Activated CD4-positive, CD25-positive, alpha-beta regulatory T cell treated with anti-CD3 and anti-CD28 coated beads, Interleukin-2, amount 50 U/mL, for 72 hours (primary cell): ENCODE data around the gene BMI1.

Source experiments
- DNase-seq: peaks from one replicate; pipeline ENCODE4 v3.0.0; 2021

Gene BMI1

GRCh38 chr10:22319980-22320558 lies 830 bp upstream of the BMI1 start:
- no peak for DNase-seq

- DNase-seq, result peak; percentile 73
These were observed 441 bp downstream of the BMI1 start for GRCh38 chr10:22321156-22321923.

- DNase-seq, result no peak
These were observed 1.2 kb downstream of the BMI1 start for GRCh38 chr10:22321924-22322640.

DNA sequence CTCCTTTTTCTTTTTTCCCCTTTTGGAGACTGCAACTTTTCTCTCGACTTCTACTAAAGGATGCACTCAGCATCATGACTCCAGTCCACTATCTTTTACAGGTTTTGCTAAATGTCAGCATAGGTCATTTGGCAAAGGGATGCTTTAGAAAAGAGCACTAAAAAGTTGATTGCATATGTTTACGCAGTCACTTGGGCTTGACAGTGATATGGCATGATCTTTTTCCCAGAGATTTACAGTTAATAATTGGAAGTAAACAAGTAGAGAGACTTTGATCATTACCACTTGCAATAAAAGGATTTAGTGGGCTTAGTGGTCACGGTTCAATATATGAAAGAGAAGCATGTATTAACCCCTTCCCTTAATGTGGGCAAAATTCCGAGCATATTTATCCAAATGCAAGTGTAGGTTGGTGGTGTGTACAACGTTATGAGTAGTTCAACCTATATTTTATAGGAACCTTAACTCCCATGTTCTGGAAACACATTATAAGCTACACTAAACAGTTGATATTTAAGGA lies 1.8 kb downstream of the BMI1 start:
- DNase-seq, result no peak

GRCh38 chr10:22323538-22324305 lies 2.8 kb downstream of the BMI1 start:
- DNase-seq, result no peak

DNA sequence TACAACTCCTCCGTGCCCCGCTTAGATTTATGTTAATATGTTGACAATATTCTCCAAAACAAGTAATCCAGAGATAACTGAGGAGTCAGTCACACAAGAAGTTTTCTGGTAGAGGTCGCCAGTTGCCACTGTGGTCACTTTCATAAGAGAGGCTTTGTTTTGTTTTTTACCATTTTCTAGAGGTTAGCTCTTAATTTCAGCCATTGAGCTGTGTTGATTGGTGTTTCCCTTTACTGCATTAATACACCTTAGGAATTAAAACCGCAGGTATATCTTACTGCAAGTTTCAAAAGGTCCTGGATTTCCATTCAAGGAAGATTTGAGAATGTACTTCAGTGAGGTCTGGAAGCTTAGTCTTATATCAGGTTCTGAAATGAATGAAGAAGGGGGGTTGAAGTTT lies 3.5 kb downstream of the BMI1 start:
- no peak for DNase-seq

- DNase-seq, result no peak
These were observed 4.0 kb downstream of the BMI1 start for GRCh38 chr10:22324893-22325271.

GRCh38 chr10:22325272-22326144 lies 4.6 kb downstream of the BMI1 start:
- DNase-seq, result peak; percentile 67

GRCh38 chr10:22326145-22326702 lies 5.3 kb downstream of the BMI1 start:
- DNase-seq, result no peak

GRCh38 chr10:22329150-22329549 lies 8.3 kb downstream of the BMI1 start:
- no peak for DNase-seq

DNA sequence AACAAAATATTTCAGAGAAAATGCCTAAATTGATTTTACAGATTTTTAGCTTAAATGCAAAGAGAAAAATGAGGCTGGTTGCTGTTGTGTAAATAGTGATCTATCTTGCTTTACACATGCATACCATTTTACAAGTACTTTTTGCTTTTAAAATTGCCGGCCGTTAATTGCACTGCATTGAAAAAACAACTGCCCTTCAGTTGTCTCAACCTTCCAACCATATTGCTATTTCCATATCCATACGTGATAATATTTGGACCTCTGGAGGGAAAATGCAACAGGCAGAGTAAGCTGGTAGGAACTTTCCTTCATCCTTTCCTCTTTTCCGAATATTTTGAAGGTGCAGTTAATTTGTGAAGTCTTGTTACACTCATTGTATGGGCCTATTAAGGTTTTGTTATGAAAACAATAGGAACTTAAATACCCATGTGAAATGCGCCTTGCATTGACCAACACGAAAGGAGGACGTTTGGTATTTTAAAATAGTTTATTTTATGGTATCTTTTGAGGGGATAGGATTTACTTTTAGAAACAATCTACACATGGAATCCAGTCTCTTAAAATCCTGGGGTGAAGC lies 11.3 kb downstream of the BMI1 start:
- DNase-seq, result no peak

DNA sequence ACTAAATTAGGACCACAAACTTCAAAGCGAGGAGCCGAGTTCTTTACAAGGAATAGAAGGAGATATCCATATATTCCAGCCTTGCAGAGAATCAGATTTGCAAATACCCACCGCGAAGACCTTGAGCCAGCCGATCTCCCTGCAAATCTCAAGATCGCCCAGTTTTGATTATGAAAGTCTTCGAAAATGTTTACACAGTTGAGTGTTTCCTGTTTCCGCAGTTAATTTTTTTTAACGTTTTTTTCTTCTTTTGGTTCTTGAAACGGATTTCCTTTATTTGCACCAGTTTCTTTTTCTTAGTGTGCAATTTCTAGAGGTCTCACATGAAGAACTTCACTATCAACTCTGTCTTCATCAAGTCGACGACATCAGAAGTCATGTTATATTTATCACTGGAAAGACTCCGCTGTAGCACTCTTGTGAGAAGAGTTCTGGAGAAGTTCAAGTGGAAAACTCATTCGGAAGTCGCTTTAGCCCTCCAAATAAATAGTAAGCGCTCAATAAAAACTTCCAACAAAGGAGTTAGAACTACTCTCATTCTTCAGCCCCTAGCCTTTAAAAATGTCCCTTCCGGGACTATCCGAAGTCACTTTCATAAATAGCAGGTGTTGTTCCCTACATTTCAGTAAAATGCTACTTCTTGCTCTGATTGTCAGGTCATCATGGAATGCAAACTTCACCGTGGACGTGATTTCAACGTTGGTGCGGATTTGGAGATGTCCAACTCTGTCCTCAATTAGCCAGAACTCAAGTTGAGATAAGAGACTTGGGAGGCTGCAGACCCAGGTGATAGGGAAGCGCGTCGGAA lies 12.5 kb downstream of the BMI1 start:
- no peak for DNase-seq

GRCh38 chr10:22333975-22334282 lies 13.0 kb downstream of the BMI1 start:
- DNase-seq, result no peak

- no peak for DNase-seq
These were observed 13.7 kb downstream of the BMI1 start for GRCh38 chr10:22334414-22335172.

DNA sequence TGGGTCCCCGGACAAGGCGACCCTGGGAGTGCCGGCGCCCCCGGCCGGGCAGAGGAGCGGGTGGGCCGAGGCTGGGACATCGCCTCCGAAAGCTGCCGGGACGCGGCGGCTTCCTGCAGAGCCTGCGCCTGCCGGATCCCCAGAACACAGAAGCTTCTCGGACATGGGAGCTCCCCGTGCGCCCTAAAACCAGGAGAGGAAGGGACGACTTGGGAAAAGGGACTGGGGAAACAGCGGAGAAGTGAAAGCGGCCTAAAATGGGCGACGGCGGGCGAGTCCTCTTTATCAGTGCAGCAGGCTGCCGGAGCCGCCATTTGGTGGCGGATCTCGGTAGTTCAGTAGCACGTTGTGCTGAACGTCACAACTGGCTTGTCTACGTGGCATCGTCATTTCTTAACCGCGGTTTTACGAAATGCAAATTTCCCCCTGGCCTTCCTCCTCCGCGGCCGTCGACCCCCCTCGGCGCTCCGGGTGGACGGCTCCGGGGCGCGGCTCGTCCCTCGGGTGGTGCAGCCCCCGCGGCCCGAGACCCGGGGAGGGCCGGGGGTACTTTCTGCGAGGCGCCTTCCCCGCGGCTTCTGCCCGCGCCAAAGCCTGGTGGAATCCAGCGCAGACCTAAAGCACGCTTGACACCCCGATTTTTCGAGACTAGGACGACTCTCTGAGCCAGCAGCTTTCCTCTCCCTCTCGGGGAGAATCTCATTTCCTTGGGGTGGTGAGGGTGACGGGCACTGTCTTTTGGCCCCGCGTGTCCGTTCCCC lies 14.5 kb downstream of the BMI1 start:
- DNase-seq, result peak; percentile 58

- DNase-seq, result no peak
These were observed 17.4 kb downstream of the BMI1 start for GRCh38 chr10:22338185-22338900.

- no peak for DNase-seq
These were observed 18.0 kb downstream of the BMI1 start for GRCh38 chr10:22338931-22339330.

- no peak for DNase-seq
These were observed 18.9 kb downstream of the BMI1 start for GRCh38 chr10:22339761-22340328.
